Embryonic facial prominence (tissue), 1 donor: ENCODE results near the gene JPH3.

Source experiments
- DNase-seq: peaks from one replicate; pipeline ENCODE4 v3.0.0-alpha.2; 2016; ENCODE audit errors: extremely low spot score

The JPH3 gene

DNA sequence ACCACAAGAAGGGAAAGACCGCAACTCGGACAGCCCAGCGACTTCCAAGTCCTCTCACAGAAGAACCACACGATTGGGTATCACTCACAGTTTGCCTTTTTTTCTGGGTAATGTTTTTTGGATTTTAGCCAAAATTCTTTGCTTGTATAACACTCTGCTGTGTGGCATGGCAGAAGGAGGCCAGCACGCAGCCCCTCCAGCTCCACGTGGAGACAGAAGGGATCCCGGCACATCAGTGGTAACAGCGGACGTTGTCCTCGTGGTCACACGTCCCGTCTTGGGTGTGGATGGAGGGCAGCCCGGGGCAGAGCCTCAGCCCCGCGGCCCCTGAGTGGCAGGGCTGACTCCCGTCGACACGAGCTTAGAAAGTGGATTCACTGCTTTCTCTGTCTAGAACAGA, 94.4 kb downstream of the JPH3 start:
- no peak for DNase-seq

DNA sequence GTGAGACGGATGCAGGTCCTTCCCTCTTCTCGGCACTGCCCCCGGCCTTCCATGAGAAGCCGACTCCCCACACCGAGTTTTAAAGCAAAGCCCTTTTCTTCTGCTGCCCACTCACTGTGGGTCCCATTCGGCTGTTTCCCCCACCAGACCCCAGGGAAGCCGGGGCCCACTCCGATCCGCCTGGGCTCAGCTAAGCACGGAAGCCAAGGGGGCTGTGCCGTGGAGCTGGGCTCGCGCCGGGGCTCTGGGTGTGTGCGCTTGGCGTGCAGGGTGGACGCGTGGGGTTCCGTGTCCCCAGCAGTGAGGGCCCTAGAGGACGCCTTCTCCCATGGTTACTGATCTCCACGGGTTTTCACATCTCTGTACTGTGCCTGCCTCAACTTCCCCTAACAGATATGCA, 94.9 kb downstream of the JPH3 start:
- no peak for DNase-seq

DNA sequence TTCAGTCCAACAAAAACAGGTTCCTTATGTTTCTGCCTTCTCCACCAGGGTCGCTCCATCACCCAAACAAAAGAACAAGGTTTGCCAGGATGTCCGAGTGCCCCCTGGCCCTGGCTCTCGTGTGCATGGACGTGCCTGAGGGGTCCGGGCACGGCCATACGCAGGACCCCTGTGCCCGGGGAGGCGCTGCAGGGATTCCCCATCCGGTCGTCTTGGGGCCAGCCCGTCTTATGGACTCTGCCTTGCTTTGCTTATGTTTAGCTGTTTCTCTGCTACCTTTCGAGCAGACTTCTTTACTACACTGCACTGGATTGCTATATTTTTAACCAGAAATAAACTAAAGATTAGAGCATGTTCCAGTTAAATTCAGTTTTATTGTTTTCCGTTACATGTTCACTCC, 95.5 kb downstream of the JPH3 start:
- DNase-seq = no peak

DNA sequence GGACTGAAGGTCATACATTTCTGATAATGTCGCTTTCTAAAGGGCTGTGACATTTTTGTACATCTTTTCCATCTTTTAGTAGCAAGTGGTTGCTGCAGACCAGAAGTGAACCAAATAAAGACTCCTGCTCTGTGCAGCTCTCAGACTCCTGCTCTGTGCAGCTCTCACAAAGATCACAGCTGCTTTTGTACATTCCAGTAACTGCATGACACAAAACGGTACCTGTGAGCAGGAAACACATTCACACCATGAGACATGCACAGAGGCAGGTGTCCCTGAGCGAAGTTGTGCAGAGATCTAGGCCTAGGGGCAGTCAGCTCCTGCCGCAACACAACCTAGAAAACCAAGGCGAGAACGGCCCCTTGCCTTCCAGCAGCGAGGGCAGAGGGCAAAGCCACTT, 95.9 kb downstream of the JPH3 start:
- DNase-seq = no peak

DNA sequence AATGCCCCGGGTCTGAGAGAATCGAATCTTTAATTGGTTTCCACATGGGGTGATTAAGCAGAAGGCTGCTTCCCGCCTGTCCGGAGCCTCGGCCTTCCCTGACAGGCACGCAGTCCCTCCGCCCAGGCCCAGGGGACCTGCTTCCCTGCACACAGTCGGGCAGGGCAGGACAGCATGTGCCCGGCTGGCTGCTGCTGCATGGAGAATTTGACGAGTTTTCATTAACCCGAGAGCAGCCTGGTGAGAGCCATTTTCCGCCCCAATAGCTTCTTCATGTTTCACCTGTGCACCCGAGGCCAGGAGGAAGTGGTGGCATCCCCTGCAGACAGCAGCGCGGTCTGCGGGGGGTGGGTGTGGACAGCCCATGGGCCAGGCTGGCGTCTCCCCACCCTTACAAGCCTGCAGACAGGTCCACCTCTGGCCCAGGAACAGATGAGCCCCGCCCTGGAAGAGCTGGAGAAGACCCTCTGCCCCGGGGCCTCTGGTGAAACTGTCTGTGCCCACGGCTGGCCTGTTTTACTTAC, 96.4 kb downstream of the JPH3 start:
- no peak for DNase-seq

DNA sequence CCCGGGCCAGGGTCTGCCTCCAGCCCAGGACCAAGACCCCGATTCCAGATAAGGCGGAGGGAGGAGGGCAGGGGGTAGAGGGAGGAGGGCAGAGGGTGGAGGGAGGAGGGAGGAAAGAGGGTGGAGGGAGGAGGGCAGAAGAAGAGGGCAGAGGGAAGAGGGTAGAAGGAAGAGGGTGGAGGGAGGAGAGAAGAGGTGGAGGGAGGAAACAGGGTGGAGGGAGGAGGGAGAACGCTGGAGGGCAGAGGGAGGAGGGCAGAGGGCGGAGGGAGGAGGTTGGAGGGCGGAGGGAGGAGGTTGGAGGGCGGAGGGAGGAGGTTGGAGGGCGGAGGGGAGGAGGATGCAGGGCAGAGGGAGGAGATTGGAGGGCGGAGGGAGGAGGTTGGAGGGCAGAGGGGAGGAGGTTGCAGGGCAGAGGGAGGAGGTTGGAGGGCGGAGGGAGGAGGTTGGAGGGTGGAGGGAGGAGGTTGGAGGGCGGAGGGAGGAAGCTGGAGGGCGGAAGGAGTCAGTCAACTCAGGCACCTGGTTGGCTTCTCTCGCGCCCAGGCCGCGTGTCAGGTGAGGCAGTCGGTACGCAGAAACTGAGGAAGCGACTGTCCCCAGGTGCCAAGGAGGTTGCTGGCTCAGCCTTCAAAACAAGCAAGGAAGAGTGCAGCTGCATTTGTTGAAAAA, 98.2 kb downstream of the JPH3 start:
- no peak for DNase-seq

DNA sequence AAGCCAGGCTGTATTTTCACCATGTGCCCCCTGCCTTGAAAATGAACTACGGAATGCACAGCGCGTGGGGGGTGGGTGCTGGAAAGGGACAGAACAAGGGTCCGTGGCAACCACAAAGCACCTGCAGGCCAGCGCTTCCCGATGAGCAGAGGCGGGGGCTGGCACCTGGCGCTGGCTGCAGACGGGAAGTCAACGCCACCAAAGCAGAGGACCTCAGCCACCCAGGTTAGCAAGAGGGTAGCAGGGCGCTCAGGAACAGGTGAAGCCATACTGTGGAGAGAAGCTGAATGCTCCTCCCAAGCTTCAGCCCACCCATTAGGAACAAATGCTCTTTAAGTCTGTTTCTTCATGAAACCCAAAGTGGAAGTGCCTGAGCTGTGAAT, 98.8 kb downstream of the JPH3 start:
- DNase-seq = no peak

DNA sequence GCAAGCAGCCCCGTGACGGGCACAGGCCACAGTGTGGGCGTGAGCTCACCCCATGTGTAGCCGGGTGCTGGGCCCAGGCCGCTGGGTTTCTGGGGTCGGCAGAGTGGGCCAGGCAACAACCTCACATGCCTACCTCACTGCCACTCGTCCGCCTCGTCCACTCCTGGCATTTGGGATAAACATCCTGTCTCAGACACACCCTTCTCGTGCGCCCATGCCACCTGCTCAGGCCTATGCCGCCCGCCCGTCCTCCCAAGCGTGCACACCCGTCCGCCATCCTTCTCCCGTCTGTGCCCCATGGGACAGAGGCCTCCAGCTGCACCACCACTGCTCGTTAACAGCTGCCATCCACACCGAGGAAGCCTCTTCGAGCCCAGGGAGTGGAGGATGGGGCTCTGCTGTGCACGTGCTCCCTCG, 99.2 kb downstream of the JPH3 start:
- no peak for DNase-seq

DNA sequence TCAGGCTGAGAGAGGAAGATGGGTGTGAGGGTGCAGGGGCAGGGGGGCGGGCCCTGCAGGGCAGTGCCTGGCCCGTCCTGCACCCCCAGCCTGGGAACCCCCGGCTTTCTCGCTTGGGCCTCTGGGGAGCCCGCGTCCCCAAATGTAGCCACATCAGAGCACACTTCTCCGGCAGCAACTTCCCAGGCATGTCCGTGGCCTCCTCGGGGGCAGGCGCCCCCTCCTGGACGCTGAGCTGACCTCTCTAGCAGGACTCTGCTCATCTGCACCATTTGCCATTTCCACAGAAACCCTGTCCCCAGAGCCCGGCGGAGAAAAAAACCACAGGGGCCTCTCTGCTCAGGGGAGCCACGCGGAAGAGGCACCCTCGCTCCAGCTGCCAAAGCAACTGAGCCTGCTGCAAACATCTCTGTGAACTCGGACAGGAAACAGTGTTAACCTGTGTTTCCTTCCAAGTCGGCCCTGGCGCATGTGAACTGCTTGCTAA, 100.1 kb downstream of the JPH3 start:
- DNase-seq = no peak

DNA sequence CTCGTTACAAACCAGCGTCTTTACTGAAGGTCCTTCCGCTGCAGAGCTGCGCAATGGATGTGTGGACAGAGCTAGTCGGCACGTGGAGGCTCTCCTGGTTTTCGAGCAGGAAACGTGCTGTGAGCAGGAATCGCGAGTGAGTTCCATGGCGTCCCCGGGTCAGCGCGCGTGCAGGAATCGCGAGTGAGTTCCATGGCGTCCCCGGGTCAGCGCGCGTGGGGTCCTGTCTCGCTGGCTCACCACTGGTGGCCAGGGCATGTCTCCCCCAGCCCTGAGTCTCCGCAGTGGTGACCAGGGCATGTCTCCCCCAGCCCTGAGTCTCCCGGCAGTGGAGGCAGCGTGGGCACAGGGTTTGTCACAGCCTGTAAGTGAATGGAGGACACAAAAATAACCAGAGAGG, 100.8 kb downstream of the JPH3 start:
- no peak for DNase-seq

DNA sequence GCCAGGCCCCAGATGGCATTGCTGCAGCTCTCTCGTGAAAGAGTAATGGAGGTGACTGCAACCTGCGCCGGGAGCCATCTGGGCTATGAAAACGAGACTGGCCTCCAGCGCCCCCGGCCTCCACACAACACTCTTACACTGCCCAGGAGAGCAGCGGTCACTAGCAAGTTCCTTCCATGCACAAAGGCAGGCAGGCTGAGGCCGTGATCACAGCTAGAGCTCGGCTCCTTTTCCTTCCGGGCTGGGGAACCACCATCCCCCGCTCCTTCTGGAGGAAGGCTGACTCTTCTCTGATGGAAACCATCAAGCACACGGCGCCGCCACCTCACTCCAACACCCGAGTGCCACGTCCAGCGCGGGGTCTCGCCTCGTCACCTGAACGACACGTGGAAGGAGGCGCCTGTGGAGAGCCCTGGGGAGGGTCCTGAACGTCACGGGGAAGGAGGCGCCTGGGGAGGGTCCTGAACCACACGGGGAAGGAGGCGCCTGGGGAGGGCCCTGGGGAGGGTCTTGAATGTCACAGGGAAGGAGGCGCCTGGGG, 101.6 kb downstream of the JPH3 start:
- DNase-seq = no peak

DNA sequence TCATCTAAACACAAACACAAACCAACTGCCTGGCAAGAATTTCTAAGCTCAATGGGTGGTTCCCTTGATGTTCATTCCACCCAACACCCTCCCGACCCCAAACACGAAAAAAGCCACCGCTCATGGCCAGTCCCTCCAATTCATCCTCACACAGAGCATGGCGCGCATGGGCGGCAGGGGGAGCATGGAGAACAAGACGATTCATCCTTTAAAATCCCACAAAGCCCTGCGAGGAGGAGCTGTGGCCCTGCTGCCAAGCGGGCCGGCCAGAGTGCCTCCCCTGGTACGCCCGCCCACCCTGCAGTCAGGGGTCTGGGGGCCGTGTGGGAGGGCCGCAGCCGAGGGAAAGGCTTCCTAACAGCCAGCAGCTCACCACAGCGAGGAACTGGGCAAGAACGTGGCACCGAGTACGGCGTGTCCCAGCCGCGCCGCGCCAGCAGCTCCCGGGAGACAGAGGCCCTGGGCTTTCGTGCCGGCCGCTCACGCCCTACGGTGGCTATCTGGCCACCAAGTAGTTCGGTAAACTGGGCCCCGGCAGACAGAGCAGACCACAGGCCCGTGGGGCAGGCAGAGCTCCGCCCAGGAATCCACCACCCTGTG, 102.5 kb downstream of the JPH3 start:
- no peak for DNase-seq

DNA sequence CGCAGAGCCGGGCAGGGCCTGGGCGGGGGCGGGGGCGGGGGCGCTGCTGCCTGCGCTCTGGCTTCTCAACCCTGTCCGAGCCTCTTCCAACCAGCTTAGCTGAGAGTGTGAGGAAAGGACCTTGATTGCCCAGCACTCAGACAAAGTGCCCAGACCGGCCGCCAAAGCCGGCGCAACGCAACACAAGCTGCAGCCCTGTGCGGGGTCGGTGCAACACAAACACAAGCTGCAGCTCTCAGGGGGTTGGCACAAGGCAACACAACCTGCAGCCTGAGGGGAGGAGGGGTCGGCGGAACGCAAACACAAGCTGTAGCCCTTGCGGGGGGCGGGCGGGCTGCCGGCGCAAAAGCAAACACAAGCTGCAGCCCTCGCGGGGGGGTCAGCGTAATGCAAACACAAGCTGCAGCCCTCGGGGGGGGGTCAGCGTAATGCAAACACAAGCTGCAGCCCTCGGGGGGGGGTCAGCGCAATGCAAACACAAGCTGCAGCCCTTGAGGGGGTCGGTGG, 103.5 kb downstream of the JPH3 start:
- DNase-seq = no peak

DNA sequence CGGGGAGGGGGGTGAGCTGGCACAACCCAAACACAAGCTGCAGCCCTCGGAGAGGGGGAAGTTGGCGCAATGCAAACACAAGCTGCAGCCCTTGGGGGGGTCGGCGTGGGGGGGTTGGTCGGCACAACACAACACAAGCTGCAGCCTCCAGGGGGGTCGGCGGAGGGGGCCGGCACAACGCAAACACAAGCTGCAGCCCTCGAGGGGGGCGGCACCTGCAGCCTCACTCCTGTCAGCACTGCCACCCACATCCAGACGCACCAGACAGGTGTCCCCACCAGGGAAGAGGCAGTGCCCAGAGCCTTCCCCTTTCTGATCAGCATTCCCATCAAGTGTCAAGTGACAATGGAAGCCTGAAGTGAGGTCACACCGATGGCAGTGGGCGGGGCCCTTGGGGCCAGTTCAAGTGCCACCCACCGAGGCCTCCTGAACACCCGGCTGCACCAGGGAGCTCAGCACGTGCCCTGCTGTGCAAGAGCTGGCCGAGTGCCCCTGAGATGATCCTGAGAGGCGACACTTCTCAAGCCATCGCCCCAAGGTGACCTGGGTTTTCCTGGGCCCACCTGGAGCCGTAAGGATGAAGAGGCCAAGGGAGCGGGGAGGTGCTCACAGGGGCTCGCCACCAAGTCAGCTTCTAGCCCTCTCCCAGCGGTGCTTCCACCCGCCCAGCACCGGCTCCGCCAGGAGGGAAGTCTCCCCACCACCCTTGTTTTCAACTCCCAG, 104.1 kb downstream of the JPH3 start:
- no peak for DNase-seq

DNA sequence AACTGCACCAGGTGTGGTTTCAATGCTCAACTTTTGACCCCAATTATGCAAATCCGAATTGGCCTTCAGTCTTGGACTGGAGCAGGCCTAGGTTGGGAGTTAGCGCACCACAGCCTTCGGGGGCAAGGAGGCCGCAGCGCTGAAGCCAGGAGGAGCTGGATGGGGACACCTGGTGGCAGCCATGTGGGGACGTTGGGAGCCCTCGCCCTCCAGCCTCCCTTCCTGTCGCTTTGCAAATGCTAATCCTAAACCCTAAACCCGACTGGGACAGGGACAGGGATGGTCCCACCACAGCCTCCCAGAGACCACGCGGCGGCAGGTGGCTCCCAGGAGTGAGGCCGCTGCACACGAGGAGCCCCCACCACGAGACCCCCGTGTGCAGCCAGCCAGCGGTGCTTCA, 104.8 kb downstream of the JPH3 start:
- no peak for DNase-seq

DNA sequence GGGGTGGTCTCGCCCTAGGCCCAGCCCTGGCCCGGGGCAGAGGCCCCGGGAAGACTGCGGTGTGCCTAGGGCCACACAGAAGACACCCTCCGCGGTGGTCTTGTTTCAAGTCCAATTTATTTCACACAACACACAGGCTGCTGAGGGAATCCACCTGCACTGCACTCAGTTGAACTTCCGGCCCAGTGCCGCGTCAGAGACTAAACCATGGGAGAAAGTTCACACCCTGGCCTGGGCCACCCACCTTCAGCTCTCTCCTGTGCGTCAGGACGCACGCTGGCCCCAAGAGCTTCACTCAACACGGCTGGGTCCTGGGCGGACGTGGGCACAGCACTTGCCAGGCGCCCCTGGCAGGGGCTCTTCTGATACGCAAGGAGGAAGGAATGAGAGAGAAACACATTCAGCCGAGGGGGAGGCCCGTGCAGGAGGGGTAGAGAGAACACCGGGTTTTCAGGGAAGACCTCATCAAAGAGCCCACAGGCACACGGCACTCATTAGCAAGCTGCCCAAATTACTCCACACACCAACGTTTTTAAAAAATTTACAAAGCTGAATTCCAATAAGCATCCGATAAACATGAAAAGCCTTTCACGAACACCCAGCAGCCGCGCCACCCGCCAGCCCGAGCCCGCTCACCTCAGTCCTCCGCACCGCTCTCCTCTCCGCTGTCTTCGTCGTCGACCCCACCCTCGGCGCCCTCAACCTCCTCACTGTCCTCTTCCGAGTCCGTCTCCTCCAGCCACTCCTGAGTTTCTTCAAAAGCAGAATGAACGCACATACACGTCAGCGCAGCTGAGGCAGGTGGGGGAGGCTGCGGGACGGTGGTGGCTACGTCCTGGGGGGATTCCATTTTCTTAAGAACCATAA, 105.6 kb downstream of the JPH3 start:
- no peak for DNase-seq

DNA sequence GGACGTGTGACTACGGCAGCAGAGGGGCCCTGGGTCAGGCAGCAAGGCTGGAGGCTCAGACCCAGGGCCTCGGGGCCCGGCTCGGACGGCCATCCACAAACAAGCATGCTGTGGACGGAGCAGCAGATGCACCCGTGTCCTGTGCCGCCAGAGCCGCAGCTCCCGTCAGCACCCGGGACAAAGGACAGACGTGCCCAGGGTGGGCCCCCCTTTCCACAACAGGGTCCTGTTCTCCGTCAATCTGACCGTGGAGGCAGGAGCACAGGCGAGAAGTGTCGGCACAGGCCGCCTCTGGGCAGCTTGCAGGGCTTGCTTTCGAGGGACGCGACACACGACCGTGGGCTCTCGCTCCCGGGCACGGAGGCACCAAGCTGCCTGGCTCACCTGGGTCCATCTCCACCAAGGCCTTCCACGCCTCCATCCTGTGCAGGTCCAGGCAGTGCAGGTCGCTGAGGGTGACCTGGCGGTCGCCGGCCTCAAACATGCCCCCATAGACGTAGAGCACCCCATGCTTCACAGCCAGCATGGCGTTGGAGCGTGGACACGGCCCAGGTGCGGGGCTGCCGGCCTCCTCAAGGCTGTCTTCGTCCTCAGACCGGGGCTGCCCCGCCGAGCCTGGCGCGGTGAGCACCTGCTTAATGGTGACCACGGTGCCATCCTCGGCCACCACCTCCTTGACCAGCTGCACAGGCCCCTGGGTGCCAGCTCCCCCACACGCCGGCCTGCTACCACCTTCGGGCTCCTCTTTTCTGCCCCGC, 106.8 kb downstream of the JPH3 start:
- DNase-seq = no peak

DNA sequence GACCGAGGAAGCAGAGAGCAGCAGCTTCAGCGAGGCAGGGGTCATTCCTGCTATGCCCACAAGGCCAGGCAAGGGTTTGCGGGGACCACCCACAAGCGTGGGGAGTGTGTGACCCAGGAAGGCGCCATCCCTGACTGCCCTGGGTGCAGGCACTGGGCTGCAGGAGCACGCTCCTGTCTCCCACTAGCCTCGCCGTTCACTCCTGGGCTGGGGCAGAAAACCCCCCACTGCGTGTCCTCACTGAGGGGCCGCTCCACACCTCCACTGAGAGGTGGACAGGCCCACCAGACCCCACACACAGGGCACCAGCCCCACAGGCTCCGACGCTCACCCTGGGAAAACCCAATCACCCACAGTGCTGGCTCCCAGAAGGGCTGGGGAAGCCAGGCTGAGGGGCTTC, 107.4 kb downstream of the JPH3 start:
- DNase-seq = no peak

DNA sequence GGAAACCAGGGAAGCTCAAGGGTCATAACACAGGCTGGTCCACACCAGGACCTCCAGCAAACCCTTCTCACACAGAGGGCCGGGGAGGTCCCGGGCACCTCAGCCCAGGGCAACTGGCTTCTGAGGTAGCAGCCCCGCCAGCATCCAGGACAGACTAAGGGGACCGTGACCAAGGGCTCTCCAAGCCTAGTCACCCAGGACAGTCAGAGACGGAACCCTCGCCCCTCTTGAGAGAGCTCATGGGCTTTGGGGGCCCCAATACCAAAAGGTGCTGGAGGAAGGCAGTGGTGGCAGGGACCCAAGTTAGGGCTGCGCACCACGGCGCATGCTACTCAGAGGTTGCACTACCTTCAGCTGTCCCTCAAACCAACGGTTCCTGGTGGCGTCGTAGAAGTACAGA, 108.6 kb downstream of the JPH3 start:
- no peak for DNase-seq

DNA sequence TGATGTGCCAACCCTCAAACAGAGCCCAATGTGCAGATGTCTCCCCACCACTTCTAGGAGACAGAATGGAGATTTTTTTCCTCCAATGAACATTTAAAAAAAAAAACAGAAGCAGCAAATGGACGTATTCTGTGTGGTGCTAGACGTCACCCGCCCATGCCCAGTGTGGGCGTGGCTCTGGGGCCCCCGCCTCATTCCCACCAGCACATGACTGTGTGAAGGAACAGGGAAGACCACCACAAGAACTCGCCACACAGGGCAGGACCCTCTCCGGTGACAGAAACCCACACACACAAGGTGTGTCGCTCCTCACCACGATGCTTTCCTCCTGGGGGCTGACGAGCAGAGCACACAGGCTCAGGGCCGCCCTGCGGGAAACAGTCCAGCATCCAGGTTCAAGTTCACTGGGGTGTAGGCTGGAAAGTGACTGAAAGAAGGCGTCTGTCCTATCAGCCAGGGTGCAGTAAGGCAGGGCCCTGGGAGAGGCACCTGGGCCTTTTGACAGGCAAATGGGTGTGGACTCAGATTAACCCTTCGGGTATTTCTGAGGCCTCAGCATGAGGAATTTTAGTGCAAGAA, 110.0 kb downstream of the JPH3 start:
- DNase-seq = no peak
